Glutamatergic neuron (in vitro differentiated cells): ENCODE measurements around the gene EIF4B. TPM values are rescaled to one million over a fixed set of nuclear protein-coding genes. Genes with fewer than 3 reads are reported as not detected.

Experiments used
- DNase-seq: peaks from one replicate; pipeline ENCODE4 v3.0.0; 2022
- H3K27ac Mint-ChIP-seq: one replicate; pipeline ENCODE4 v1.8.0; 2020; ENCODE audit warnings: mild to moderate bottlenecking, mixed read lengths, inconsistent platforms; ENCODE audit not compliant: unreplicated experiment
- H3K27me3 Mint-ChIP-seq: one replicate; pipeline ENCODE4 v1.8.0; 2020; ENCODE audit warnings: mild to moderate bottlenecking, moderate library complexity, mixed read lengths, inconsistent platforms; ENCODE audit not compliant: unreplicated experiment
- H3K36me3 Mint-ChIP-seq: one replicate; pipeline ENCODE4 v1.8.0; 2020; ENCODE audit warnings: mild to moderate bottlenecking, mixed read lengths, inconsistent platforms; ENCODE audit not compliant: unreplicated experiment
- H3K4me1 Mint-ChIP-seq: one replicate; pipeline ENCODE4 v1.8.0; 2020; ENCODE audit warnings: mild to moderate bottlenecking, low read depth, mixed read lengths, inconsistent platforms; ENCODE audit not compliant: unreplicated experiment
- H3K4me3 Mint-ChIP-seq: one replicate; pipeline ENCODE4 v1.8.0; 2020; ENCODE audit warnings: mild to moderate bottlenecking, mixed read lengths, inconsistent platforms; ENCODE audit not compliant: unreplicated experiment
- H3K9me3 Mint-ChIP-seq: one replicate; pipeline ENCODE4 v1.8.0; 2020; ENCODE audit warnings: mild to moderate bottlenecking, moderate library complexity, mixed read lengths, inconsistent platforms; ENCODE audit not compliant: unreplicated experiment
- CTCF ChIP-seq: fragments of 200-600 bp; sonication (generic); IDR thresholded peaks from one replicate; pipeline ENCODE4 v1.5.0; 2021; ENCODE audit not compliant: partially characterized antibody, unreplicated experiment
- total RNA-seq: library from RNA; stranded (reverse); fragmentation: NEBNext Ultra II Directional; extraction: Animal tissue kit (Norgen Biotek cat#: 25700); gene quantifications from one replicate; pipeline ENCODE4 v1.2.1, GENCODE V29; 2021; ENCODE audit not compliant: unreplicated experiment

Gene EIF4B
- total RNA-seq, 1 donor from 2014 or later = 283 TPM

DNA sequence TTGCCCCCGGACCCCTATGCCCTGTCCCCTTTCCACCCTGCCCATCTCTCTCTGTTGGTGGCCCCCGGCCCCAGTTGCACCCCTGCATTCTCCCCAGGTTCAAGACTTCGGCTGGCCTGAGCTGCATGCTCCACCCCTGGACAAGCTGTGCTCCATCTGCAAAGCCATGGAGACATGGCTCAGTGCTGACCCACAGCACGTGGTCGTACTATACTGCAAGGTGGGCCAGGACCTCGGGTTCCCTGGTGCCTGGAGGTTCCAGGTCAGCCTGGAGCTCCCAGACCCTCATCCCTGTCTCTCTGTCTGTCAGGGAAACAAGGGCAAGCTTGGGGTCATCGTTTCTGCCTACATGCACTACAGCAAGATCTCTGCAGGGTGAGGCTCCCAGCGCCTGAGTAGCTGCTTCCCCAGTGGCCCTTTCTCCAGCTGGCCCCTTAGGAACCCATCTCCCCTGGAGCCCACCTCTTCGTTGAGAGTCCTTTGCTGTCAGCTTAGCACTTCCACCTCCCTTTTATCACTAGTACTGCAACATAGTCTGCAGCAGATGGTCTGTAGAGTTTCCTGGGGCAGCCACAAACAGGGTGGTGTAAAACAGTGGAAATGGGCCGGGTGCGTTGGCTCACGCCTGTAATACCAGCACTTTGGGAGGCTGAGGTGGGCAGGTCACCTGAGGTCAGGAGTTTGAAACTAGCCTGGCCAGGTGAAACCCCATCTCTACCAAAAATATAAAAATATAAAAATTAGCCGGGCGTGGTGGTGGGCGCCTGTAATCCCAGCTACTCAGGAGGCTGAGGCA is 49.4 kb downstream of the EIF4B start:
- no peak for DNase-seq
- peaks cover 8% of the 10 kb centered on the region for H3K4me1 Mint-ChIP-seq
- H3K36me3 Mint-ChIP-seq = no peaks in the 10 kb centered on the region
- no peak overlapping the region for H3K27ac Mint-ChIP-seq
- H3K27me3 Mint-ChIP-seq = peaks cover 15% of the 10 kb centered on the region
- no peak for TF ChIP-seq CTCF
- H3K4me3 Mint-ChIP-seq = no peak overlapping the region
- peaks cover 7% of the 10 kb centered on the region for H3K9me3 Mint-ChIP-seq

DNA sequence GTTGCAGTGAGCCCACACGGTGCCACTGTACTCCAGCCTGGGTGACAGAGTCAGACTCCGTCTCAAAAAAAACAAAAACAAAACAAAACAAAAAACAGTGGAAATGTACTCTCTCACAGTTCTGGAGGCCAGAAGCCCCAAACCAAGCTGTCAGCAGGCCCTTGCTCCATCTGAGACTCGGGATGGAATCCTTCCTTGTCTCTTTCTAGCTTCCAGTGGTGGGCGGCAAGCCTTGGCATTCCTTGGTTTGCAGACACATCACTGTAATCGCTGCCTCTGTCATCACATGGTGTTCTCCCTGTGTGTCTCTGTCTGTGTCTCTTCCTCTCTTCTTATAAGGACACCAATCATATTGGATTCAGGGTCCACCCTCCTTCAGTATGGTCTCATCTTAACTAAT is 50.0 kb downstream of the EIF4B start:
- TF ChIP-seq CTCF = no peak
- Mint-ChIP-seq H3K9me3 (peaks cover 7% of the 10 kb centered on the region), H3K4me1 (peaks cover 3% of the 10 kb centered on the region), H3K4me3 (no peak overlapping the region), H3K27me3 (peaks cover 15% of the 10 kb centered on the region), H3K36me3 (no peaks in the 10 kb centered on the region), H3K27ac (peak overlapping the region; percentile 8)
- no peak for DNase-seq

GRCh38 chr12:53056901-53057300 is 50.6 kb downstream of the EIF4B start:
- H3K4me1 Mint-ChIP-seq = no peaks in the 10 kb centered on the region
- no peak overlapping the region for H3K27ac Mint-ChIP-seq
- no peak overlapping the region for H3K4me3 Mint-ChIP-seq
- peaks cover 15% of the 10 kb centered on the region for H3K27me3 Mint-ChIP-seq
- no peak for TF ChIP-seq CTCF
- peaks cover 7% of the 10 kb centered on the region for H3K9me3 Mint-ChIP-seq
- no peaks in the 10 kb centered on the region for H3K36me3 Mint-ChIP-seq
- DNase-seq = no peak

DNA sequence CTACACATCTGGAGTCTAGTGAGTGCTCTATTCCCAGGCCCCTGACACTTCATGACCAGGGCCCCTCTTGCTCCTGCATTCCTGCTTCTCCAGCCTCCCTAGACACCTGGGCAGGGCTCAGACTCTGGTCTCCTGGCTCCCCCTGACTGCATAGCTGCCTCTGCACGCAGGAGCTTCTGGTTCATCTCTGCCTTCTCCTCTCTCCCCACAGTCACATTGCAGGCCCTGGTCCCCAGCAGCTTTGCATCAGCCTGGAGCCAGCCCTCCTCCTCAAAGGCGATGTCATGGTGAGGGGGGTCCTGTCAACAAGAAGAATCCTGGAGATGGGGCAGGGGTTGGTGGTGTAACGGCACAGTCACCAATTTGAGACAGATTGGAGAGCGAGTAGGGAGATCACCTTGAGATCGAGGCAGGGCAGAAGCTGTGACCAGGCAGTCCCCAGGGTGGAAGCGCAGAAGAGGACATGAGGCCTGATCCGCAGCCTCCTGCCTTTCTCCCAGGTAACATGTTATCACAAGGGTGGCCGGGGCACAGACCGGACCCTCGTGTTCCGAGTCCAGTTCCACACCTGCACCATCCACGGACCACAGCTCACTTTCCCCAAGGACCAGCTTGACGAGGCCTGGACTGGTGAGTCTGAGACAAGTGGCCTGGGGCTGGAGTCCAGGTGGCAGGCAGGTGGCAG is 51.7 kb downstream of the EIF4B start:
- Mint-ChIP-seq H3K27me3 (peaks cover 15% of the 10 kb centered on the region), H3K36me3 (no peaks in the 10 kb centered on the region), H3K4me1 (no peaks in the 10 kb centered on the region), H3K4me3 (no peak overlapping the region), H3K27ac (peak overlapping the region; percentile 29), H3K9me3 (peaks cover 7% of the 10 kb centered on the region)
- DNase-seq = no peak
- TF ChIP-seq CTCF = no peak
